ENCODE results near the gene TRAPPC8. TPM values are rescaled to one million over a fixed set of nuclear protein-coding genes. Genes with fewer than 3 reads are reported as not detected.
"Not testable (repeated sequence)": the region's sequence is repeated elsewhere in the genome, so short reads cannot be mapped to it uniquely, and the experiment has no call there.

TRAPPC8 gene
- total RNA-seq = 10 to 100 TPM; 24.3 to 25.0 TPM

- peak; percentile 90 for DNase-seq
- Mint-ChIP-seq H3K4me1 (peaks cover 30% of the 10 kb centered on the region), H3K4me3 (peak within 1 kb of the TSS; percentile 100), H3K9me3 (no peaks in the 10 kb centered on the region), H3K27ac (peak within 1 kb of the TSS; percentile 99), H3K36me3 (peaks cover 9% of the 10 kb centered on the region), H3K27me3 (no peaks in the 10 kb centered on the region)
These were observed at the start of gene TRAPPC8 for GRCh38 chr18:31942999-31943877. TSS of gene TRAPPC8 (minus strand) at chr18:31943128. CDS start at chr18:31942764, 364 bp downstream.

- no peak overlapping the region for H3K4me3 Mint-ChIP-seq
- H3K36me3 Mint-ChIP-seq = no peaks in the 10 kb centered on the region
- DNase-seq = no peak
- peaks cover 2% of the 10 kb centered on the region for H3K4me1 Mint-ChIP-seq
- H3K27ac Mint-ChIP-seq = no peak overlapping the region
- H3K9me3 Mint-ChIP-seq = no peaks in the 10 kb centered on the region
- no peaks in the 10 kb centered on the region for H3K27me3 Mint-ChIP-seq
These were observed 47.9 kb upstream of the TRAPPC8 start for GRCh38 chr18:31990823-31991222.

DNA sequence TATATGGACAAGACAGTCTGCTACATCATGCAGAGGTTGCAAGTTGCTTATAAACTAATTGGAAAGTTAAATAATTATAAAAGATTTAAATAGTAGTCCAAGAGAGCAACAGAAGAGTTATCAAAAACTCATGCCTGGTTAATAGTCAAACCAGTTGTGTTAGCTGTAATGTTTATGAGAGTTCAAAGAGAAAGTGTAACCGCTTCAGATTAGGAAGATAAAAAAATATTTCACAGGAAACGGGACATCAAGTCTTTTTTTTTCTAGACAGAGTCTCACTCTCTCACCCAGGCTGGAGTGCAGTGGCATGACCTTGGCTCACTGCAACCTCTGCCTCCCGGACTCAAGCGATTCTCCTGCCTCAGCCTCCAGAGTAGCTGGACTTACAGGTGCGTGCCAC lies 41.0 kb upstream of the TRAPPC8 start:
- Mint-ChIP-seq H3K9me3 (peaks cover 4% of the 10 kb centered on the region), H3K4me3 (no peak overlapping the region), H3K36me3 (no peaks in the 10 kb centered on the region), H3K27me3 (no peaks in the 10 kb centered on the region), H3K27ac (no peak overlapping the region), H3K4me1 (peaks cover 9% of the 10 kb centered on the region)
- DNase-seq = no peak

GRCh38 chr18:31983020-31983419 lies 40.1 kb upstream of the TRAPPC8 start:
- Mint-ChIP-seq H3K9me3 (peaks cover 13% of the 10 kb centered on the region), H3K27me3 (no peaks in the 10 kb centered on the region), H3K4me3 (no peak overlapping the region), H3K4me1 (peaks cover 9% of the 10 kb centered on the region), H3K27ac (no peak overlapping the region), H3K36me3 (no peaks in the 10 kb centered on the region)
- DNase-seq = no peak

DNA sequence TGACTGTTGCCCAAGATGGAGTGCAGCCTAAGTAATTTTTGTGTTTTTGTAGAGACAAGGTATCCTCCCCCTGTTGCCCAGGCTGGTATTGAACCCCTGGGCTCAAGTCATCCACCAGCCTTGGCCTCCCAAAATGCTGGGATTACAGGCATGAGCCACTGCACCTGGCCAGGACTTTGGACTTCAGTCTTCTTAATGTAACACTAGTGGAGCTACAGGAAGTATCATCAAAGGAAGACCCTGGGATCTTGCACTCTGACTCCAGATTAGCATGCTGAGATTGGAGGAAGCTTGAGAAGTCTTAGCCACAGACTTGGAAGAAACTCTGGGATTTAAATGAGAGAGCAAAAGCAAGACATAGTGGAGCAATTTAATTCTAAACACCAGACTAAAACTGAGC lies 37.9 kb upstream of the TRAPPC8 start:
- Mint-ChIP-seq H3K9me3 (peaks cover 15% of the 10 kb centered on the region), H3K4me1 (peaks cover 9% of the 10 kb centered on the region), H3K27me3 (no peaks in the 10 kb centered on the region), H3K27ac (no peak overlapping the region), H3K36me3 (peaks cover 2% of the 10 kb centered on the region), H3K4me3 (no peak overlapping the region)
- DNase-seq = no peak

- H3K27me3 Mint-ChIP-seq = no peaks in the 10 kb centered on the region
- no peak overlapping the region for H3K27ac Mint-ChIP-seq
- H3K9me3 Mint-ChIP-seq = peaks cover 22% of the 10 kb centered on the region
- H3K36me3 Mint-ChIP-seq = peaks cover 2% of the 10 kb centered on the region
- H3K4me3 Mint-ChIP-seq = no peak overlapping the region
- DNase-seq = no peak
- peaks cover 6% of the 10 kb centered on the region for H3K4me1 Mint-ChIP-seq
These were observed 36.8 kb upstream of the TRAPPC8 start for GRCh38 chr18:31979714-31980113.

DNA sequence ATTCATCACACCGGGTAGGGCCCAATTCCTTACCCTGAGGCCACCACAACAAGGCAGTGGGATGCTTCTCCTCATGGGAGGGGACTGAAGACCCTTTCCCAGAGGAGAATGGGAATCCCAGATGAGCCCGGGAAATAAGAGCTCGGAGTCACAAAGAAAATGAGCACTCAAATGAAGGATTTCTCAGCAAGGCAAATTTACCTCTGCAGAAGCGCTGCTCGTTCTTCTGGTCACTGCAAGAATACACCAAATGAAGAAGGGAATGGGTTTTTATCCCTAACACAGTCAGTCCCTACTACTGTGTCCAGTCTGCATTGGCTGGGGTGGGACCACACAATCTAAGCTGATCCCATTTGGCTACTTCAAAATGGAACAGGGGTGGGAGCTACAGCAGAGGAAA lies 35.7 kb upstream of the TRAPPC8 start:
- H3K4me1 Mint-ChIP-seq = no peaks in the 10 kb centered on the region
- peaks cover 33% of the 10 kb centered on the region for H3K9me3 Mint-ChIP-seq
- no peak overlapping the region for H3K27ac Mint-ChIP-seq
- H3K27me3 Mint-ChIP-seq = no peaks in the 10 kb centered on the region
- H3K36me3 Mint-ChIP-seq = peaks cover 6% of the 10 kb centered on the region
- no peak overlapping the region for H3K4me3 Mint-ChIP-seq
- DNase-seq = no peak

DNA sequence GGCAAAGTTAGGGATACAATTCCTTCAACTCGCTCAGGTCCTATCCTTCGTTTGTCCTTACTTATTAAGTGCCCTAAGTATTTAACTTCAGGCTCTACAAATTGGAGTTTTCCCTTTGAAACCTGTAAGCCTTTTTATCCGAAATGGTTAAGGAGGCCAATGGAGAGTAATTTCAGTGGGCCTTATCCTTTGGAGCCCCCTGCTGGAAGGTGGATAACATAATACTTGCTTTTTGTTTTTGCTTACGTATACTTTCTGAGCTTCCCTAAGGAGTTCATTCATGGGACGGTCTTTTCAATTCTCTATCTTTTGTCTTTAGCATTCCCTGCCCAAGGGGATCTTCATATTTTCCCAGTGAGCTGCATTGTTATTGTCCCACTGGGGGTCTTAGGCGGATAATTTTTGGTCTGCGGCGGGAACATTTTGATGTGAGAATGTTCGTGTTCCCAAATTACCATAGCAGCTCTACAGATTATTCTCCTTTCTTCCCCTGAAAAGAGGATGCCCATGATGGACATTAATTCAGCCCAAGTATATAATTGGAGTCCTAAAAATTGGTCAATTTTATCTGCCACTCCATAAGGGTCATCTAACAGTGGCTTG lies 34.4 kb upstream of the TRAPPC8 start:
- H3K27ac Mint-ChIP-seq = no peak overlapping the region
- H3K36me3 Mint-ChIP-seq = peaks cover 6% of the 10 kb centered on the region
- no peaks in the 10 kb centered on the region for H3K27me3 Mint-ChIP-seq
- peak; percentile 16 for DNase-seq
- H3K4me3 Mint-ChIP-seq = no peak overlapping the region
- no peaks in the 10 kb centered on the region for H3K4me1 Mint-ChIP-seq
- H3K9me3 Mint-ChIP-seq = peaks cover 35% of the 10 kb centered on the region

DNA sequence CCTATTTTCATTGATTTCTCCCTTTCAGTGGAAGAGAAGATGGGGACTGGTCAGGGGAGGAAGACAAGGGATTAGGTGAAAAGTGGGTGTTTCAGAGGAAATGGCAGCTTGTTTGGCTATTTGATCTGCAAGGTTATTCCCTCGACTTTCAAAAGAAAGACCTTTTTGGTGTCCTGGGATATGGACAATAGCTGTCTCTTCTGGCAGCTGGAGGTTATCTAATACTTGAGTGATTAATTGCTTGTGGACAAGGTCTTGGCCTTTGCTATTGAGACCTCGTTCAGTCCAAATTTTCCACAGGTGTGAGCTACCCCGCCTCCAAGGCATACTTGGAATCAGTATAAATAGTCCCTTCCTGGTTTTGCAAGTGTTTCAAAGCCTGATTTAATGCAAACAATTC lies 33.3 kb upstream of the TRAPPC8 start:
- no peak for DNase-seq
- Mint-ChIP-seq H3K27me3 (no peaks in the 10 kb centered on the region), H3K4me3 (no peak overlapping the region), H3K4me1 (no peaks in the 10 kb centered on the region), H3K9me3 (peaks cover 36% of the 10 kb centered on the region), H3K36me3 (peaks cover 6% of the 10 kb centered on the region), H3K27ac (no peak overlapping the region)

DNA sequence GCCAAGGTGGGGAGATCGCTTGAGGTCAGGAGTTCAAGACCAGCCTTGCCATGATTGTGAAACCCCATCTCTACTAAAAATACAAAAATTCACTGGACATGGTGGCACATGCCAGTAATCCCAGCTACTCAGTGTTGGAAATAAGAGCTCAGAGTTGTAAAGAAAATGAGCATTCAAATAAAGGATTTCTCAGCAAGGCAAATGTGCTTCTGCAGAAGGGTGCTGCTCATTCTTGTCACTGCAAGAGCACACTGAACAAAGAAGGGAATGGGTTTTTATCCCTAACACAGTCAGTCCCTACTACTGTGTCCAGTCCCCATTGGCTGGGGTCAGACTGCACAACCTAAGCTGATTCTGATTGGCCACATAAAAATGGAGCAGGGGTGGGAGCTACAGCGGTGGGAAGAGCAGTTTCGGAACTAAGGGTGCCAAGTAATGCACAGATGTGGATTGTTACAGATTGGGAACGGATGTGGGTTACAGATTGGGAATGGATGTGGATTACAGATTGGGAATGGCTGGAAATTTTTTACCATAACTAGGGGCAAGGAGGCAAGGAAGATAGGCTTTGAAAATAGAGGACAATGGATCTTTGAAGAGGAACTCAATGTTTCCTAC lies 31.1 kb upstream of the TRAPPC8 start:
- Mint-ChIP-seq H3K27ac (no peak overlapping the region), H3K27me3 (no peaks in the 10 kb centered on the region), H3K36me3 (peaks cover 6% of the 10 kb centered on the region), H3K4me3 (no peak overlapping the region), H3K4me1 (no peaks in the 10 kb centered on the region), H3K9me3 (peaks cover 32% of the 10 kb centered on the region)
- no peak for DNase-seq

GRCh38 chr18:31970617-31971016 lies 27.7 kb upstream of the TRAPPC8 start:
- H3K27me3 Mint-ChIP-seq = no peaks in the 10 kb centered on the region
- H3K4me1 Mint-ChIP-seq = no peaks in the 10 kb centered on the region
- H3K9me3 Mint-ChIP-seq = peaks cover 21% of the 10 kb centered on the region
- DNase-seq = no peak
- H3K36me3 Mint-ChIP-seq = peaks cover 5% of the 10 kb centered on the region
- no peak overlapping the region for H3K4me3 Mint-ChIP-seq
- H3K27ac Mint-ChIP-seq = no peak overlapping the region

DNA sequence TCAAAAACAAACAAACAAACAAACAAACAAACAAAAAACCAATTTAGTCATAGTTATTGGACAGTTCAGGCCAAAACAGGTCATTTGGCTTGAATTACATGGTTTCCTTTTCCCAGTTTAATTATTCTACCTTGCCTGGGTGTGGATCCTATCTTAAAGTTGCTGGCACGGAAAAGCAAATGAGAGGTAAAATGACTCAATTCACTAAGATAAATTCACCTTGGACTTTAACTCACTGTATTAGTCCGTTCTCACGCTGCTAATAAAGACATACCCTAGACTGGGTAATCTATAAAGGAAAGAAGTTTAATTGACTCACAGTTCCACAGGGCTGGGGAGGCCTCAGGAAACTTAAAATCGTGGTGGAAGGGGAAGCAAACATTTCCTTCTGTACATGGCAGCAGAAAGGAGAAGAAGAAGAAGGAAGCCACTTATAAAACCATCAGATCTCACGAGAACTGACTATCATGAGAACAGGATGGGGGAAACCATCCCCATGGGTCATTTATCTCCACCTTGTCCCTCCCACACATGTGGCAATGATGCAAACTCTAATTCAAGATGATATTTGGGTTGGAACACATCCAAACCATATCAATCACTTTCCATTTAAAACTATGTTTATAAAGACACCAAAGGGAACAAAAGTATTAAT lies 22.5 kb upstream of the TRAPPC8 start:
- no peaks in the 10 kb centered on the region for H3K36me3 Mint-ChIP-seq

GRCh38 chr18:31957728-31958127 lies 14.8 kb upstream of the TRAPPC8 start:
- Mint-ChIP-seq H3K27me3 (no peaks in the 10 kb centered on the region), H3K9me3 (no peaks in the 10 kb centered on the region), H3K4me1 (peaks cover 1% of the 10 kb centered on the region), H3K36me3 (no peaks in the 10 kb centered on the region), H3K4me3 (no peak overlapping the region), H3K27ac (no peak overlapping the region)
- no peak for DNase-seq

More for the DNA sequence above, 22.5 kb upstream of the TRAPPC8 start:
- Mint-ChIP-seq H3K27ac (no peak overlapping the region), H3K4me1 (no peaks in the 10 kb centered on the region), H3K4me3 (no peak overlapping the region), H3K27me3 (no peaks in the 10 kb centered on the region), H3K9me3 (no peaks in the 10 kb centered on the region)
- DNase-seq = no peak

DNA sequence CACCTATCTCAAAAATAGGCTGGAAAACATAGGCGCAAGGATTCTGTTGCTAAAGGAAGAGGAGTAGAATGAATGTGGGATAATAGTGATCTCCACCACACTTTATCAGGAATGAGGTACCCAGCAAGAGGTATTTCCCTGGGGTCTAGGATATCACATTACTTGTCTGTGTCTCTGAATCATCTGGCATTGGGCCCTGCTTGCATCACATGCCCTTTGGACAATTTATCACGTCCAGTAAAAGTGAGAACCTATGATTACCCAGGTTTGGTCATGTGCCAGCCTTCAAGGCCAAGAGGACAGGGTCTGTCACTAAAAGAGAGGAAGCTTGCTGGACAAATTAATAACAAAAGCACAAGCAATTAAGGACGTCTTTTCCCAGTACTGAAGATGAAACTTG lies 11.4 kb upstream of the TRAPPC8 start:
- Mint-ChIP-seq H3K27ac (no peak overlapping the region), H3K27me3 (no peaks in the 10 kb centered on the region), H3K4me1 (peaks cover 1% of the 10 kb centered on the region), H3K9me3 (no peaks in the 10 kb centered on the region), H3K4me3 (no peak overlapping the region), H3K36me3 (no peaks in the 10 kb centered on the region)
- no peak for DNase-seq

- not testable (repeated sequence) for H3K4me1 Mint-ChIP-seq, H3K9me3 Mint-ChIP-seq, DNase-seq, H3K27ac Mint-ChIP-seq, H3K4me3 Mint-ChIP-seq, H3K27me3 Mint-ChIP-seq, H3K36me3 Mint-ChIP-seq
These were observed 10.8 kb upstream of the TRAPPC8 start for GRCh38 chr18:31953699-31954098.
